Right cardiac atrium (tissue), 5 donors: ENCODE results near the gene CSPG5. TPM values are rescaled to one million over a fixed set of nuclear protein-coding genes. Genes with fewer than 3 reads are reported as not detected.

Source experiments
- ATAC-seq, 2 donors: fragments of 200-7000 bp; cut with Tn5 transposase; one replicate each; pipeline versions ENCODE4 v1.8.0 to v1.9.1; 2020; ENCODE audit warnings: moderate library complexity in 2 of 2, mild to moderate bottlenecking in 1 of 2
- DNase-seq, 3 donors: peaks; one replicate each; pipeline ENCODE4 v3.0.0-alpha.2; 2020
- H3K27ac ChIP-seq: one replicate; pipeline ENCODE4 v1.5.1; 2013; ENCODE audit warnings: mild to moderate bottlenecking, low read length, control low read depth, moderate library complexity
- H3K27me3 ChIP-seq: one replicate; pipeline ENCODE4 v1.6.1; 2013; ENCODE audit not compliant: control insufficient read depth, insufficient read depth
- H3K4me1 ChIP-seq: one replicate; pipeline ENCODE4 v1.6.1; 2013; ENCODE audit warnings: low read length; ENCODE audit not compliant: control insufficient read depth, insufficient read depth
- H3K4me3 ChIP-seq: one replicate; pipeline ENCODE4 v1.5.1; 2013; ENCODE audit warnings: low read length, control low read depth
- H3K9me3 ChIP-seq: one replicate; pipeline ENCODE4 v1.6.1; 2013; ENCODE audit warnings: low read length; ENCODE audit not compliant: control insufficient read depth
- WGBS: extraction: QIAGEN DNeasy Blood & Tissue Kit; methylation state at CpG from one replicate; pipeline ENCODE4 v1.1.7; 2013; 5-methylcytosine and 5-hydroxymethylcytosine counted together
- intact Hi-C, 4 donors: fragments of 100-400 bp; cut with DNase I; formaldehyde crosslinking; loops; one replicate each; pipeline versions ENCODE4 v1.11.0 to v1.14.0; 2022 to 2023
- long read RNA-seq, 4 donors: library from polyadenylated mRNA; unstranded; transcript quantifications; one replicate each; pipeline ENCODE4 v2.0.0, GENCODE V29; 2020 to 2021
- polyA plus RNA-seq: library from polyadenylated mRNA; stranded (reverse); fragments of 200-250 nt; gene quantifications from one replicate; pipeline ENCODE4 v1.2.3, GENCODE V29; 2013
- total RNA-seq, 4 donors: library from RNA; stranded (reverse); fragmentation: NEBNext Ultra II Directional; extraction: Animal tissue kit (Norgen Biotek cat#: 25700); gene quantifications; one replicate each; pipeline ENCODE4 v1.2.1, GENCODE V29; 2021
- donor health status: healthy with polysubstance abuse.
- donor health status: DM: no; HTN: yes; CAD: no.
- donor health status: DM: no; HTN: no; CAD: no.
- donor health status: DM: no; HTN: yes; CAD: no; lungs with severe emphysema.
- donor health status: DM: yes; HTN: yes; CAD: no.

The CSPG5 gene
- total RNA-seq, result 1 to 10 TPM in 3 of 4 donors, under 1 TPM in 1; 0.85 to 1.2 (median 1.1) TPM
- polyA plus RNA-seq, result 0.86 TPM
- long read RNA-seq, donor 1, result 0 reads
- long read RNA-seq, donor 2, result 0 reads
- long read RNA-seq, donor 3, result 0 reads
- long read RNA-seq, donor 4, full-length matches to known transcripts, result 1 of 1 reads
- long read RNA-seq, donor 4, partial matches to known transcripts, result 0 of 1 reads
- long read RNA-seq, donor 4, other reads (novel, unspliced or antisense), result 0 of 1 reads

GRCh38 chr3:47578691-47579632, at the start of gene CSPG5:
CSPG5 (minus strand) TSS chr3:47578865; CDS start chr3:47578693, 172 bp downstream.
- ATAC-seq, result peak; percentile 41 to 45
- Histone ChIP-seq H3K27ac (no peak within 1 kb of the TSS), H3K4me1 (no peaks in the 10 kb centered on the region), H3K27me3 (no peaks in the 10 kb centered on the region), H3K9me3 (no peaks in the 10 kb centered on the region), H3K4me3 (peak within 1 kb of the TSS; percentile 90)
- intact Hi-C loops, result no loop called here
- 4% methylated on average over 121 of the region's 121 CpGs for WGBS
- peak; percentile 18 to 69 (median 65) for DNase-seq

DNA sequence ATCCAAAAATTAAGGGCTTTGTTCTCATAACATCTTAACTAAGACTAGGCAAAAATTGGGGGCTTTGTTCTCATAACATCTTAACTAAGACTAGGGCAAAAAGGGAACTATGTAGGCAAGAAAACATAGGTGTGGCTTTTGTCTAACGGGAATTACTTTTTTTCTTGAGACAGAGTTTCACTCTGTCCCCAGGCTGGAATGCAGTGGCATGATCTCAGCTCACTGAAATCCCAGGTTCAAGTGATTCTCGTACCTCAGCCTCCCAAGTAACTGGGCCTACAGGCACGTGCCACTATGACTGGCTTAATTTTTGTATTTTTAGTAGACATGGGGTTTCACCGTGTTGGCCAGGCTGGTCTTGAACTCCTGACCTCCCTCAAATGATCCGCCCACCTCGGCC, 49.8 kb upstream of the CSPG5 start:
- Histone ChIP-seq H3K9me3 (no peaks in the 10 kb centered on the region), H3K27ac (no peak overlapping the region), H3K4me1 (no peaks in the 10 kb centered on the region), H3K27me3 (no peaks in the 10 kb centered on the region), H3K4me3 (no peak overlapping the region)
- intact Hi-C loops, result no loop called here
- WGBS, result 92% methylated on average over 6 of the region's 6 CpGs
- DNase-seq (no peak), ATAC-seq (no peak)

DNA sequence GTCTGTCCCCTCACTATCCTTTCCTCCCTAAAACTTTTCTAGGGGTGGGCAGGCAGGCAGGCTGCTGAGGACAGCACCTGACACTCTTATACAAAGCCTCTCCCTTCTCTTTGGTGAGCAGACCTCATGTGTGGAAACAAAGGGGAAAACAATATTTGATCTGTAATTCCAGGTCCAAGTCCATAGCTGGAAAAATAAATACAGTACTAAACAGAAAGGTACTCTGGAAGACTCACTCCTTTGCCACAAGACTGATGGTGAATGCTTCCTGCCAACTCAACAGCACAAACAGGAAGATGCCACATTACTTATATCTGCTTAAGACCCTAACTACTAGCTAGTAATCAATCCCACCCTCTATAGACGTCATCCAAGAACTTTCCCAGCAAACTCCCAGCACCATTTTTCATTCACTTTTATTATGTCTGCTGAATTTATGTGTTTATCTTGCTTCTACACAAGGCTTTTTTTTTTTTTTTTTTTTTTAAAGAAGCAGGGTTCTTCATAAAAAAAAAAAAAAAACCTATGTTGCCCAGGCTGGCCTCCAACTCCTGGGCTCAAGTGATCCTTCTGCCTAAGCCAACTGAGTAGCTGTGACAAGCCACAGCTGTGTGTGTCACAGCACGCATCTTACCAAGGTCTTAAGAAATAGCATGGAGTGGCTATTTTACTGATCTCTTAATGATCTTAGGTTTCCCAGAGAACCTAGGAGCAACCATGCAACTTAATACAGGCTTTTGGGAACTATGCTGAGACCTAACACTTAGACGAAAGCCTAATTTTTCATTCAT, 44.2 kb upstream of the CSPG5 start:
- H3K9me3 ChIP-seq, result no peaks in the 10 kb centered on the region
- H3K27ac ChIP-seq, result no peak overlapping the region
- intact Hi-C loops, result no loop called here
- WGBS, result 74% methylated on average over 3 of the region's 3 CpGs
- no peaks in the 10 kb centered on the region for H3K27me3 ChIP-seq
- no peaks in the 10 kb centered on the region for H3K4me1 ChIP-seq
- DNase-seq, result no peak
- H3K4me3 ChIP-seq, result no peak overlapping the region
- no peak for ATAC-seq

GRCh38 chr3:47617086-47618010, 38.7 kb upstream of the CSPG5 start:
- no peak for ATAC-seq
- intact Hi-C loops, result no loop called here

DNA sequence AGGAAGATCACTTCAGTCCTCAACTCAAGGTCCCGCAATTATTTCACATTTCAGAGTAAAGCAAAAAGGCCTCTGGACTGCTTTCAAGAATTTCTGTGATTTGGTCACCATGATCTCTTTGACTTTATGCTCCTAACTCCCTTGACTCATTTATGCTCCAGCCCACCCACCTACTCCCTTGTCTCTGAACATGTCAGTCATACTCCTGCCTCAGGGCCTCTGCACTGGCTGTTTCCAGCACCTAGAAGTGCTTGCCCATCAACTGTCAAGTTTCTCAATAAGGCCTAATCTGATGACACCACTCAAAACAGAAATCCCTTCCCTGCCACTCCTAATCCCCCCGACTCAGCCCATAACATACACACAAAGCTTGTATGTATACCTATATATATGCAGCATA, 36.1 kb upstream of the CSPG5 start:
- no peak for DNase-seq
- Histone ChIP-seq H3K9me3 (no peaks in the 10 kb centered on the region), H3K27me3 (no peaks in the 10 kb centered on the region), H3K27ac (no peak overlapping the region), H3K4me3 (no peak overlapping the region), H3K4me1 (peaks cover 2% of the 10 kb centered on the region)
- no peak for ATAC-seq
- intact Hi-C loops, result no loop called here
- 85% methylated on average over 2 of the region's 2 CpGs for WGBS

More at GRCh38 chr3:47617086-47618010, 38.7 kb upstream of the CSPG5 start:
- no peaks in the 10 kb centered on the region for H3K4me1 ChIP-seq
- H3K27me3 ChIP-seq, result no peaks in the 10 kb centered on the region
- no peak overlapping the region for H3K27ac ChIP-seq
- no peak for DNase-seq
- no peaks in the 10 kb centered on the region for H3K9me3 ChIP-seq
- H3K4me3 ChIP-seq, result no peak overlapping the region
- 83% methylated on average over 5 of the region's 5 CpGs for WGBS

GRCh38 chr3:47613722-47614121, 35.1 kb upstream of the CSPG5 start:
- WGBS, result 68% methylated on average over 4 of the region's 4 CpGs
- Histone ChIP-seq H3K9me3 (no peaks in the 10 kb centered on the region), H3K4me3 (no peak overlapping the region), H3K4me1 (peaks cover 2% of the 10 kb centered on the region), H3K27me3 (no peaks in the 10 kb centered on the region), H3K27ac (no peak overlapping the region)
- ATAC-seq (no peak), DNase-seq (no peak)
- intact Hi-C loops, result no loop called here

DNA sequence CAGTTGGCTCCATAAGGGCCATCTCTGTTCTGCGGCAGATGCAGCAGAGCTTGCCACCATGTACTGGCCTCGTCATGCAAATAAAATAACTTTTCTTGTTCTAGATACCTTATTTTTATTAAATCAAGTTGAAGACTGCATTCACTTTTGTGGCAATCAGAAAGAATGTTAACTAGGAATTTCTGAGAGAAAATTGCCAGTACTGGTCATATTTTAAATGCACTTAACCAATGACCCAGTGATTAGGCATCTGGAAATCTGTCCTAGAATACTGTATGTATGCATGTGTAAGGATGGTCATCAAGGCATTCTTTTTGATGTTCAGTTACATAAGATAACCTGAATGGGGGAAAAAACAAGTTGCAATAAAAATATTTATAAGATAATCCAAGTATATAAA, 34.2 kb upstream of the CSPG5 start:
- intact Hi-C loops, result no loop called here
- no peaks in the 10 kb centered on the region for H3K27me3 ChIP-seq
- DNase-seq (no peak), ATAC-seq (no peak)
- H3K9me3 ChIP-seq, result no peaks in the 10 kb centered on the region
- no peak overlapping the region for H3K27ac ChIP-seq
- 92% methylated on average over 2 of the region's 2 CpGs for WGBS
- H3K4me1 ChIP-seq, result peaks cover 2% of the 10 kb centered on the region
- H3K4me3 ChIP-seq, result no peak overlapping the region

DNA sequence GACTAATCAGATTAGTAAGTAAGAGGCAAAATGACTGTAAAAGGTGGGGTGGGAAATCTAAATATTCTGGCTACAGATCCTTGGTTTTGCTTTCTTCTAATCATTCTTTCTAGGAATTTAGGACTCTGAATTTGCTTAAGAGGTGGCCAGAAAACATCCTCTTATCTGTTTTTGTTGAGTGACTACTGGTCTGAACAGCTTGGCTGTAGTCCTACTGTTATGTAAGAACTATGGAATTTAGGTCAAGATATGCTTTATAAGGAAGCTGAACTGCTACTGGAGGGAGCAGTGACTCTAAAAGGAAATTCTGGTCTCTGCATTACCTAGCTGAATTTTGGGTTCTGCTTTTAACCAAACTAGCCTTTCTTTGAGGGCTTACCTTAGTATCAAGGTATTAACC, 33.5 kb upstream of the CSPG5 start:
- intact Hi-C loops, result no loop called here
- DNase-seq, result no peak
- peak; percentile 87 to 92 for ATAC-seq
- Histone ChIP-seq H3K27me3 (no peaks in the 10 kb centered on the region), H3K9me3 (no peaks in the 10 kb centered on the region), H3K4me1 (peaks cover 2% of the 10 kb centered on the region), H3K4me3 (no peak overlapping the region), H3K27ac (no peak overlapping the region)

- Histone ChIP-seq H3K27me3 (no peaks in the 10 kb centered on the region), H3K4me1 (peaks cover 2% of the 10 kb centered on the region), H3K4me3 (no peak overlapping the region), H3K27ac (no peak overlapping the region), H3K9me3 (no peaks in the 10 kb centered on the region)
- 56% methylated on average over 2 of the region's 2 CpGs for WGBS
- ATAC-seq (no peak), DNase-seq (no peak)
- intact Hi-C loops, result no loop called here
Measured at GRCh38 chr3:47611576-47611975, 32.9 kb upstream of the CSPG5 start.

DNA sequence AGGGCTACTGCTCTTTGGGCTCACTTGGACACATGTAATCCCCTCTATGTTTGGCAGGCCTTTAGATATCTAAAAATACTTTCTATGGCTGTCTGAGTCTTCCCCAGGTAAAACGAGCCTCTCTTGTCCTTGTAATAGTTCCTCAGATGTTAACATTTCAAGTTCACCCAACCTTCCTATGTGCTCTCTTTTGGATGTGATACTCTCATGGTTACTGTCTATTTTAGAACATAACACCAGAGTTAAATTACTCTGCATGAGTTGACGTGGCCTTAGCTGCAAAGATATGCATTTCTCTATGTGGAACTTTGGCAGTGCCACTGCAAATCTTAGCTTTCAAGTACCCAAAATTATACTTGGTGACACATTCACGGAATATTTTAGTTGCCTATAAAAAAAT, 31.9 kb upstream of the CSPG5 start:
- Histone ChIP-seq H3K27ac (peak overlapping the region; percentile 20), H3K9me3 (no peaks in the 10 kb centered on the region), H3K4me3 (no peak overlapping the region), H3K27me3 (no peaks in the 10 kb centered on the region), H3K4me1 (peaks cover 2% of the 10 kb centered on the region)
- DNase-seq, result no peak
- intact Hi-C loops, result no loop called here
- WGBS, result 69% methylated on average over 3 of the region's 3 CpGs
- no peak for ATAC-seq
